HG03565 (cell line): ENCODE measurements around the gene TFPI.

Experiments used
- ATAC-seq: cut with Tn5 transposase; IDR thresholded peaks from one replicate; pipeline ENCODE4 v1.9.1; 2021; ENCODE audit warnings: mild to moderate bottlenecking, moderate library complexity; ENCODE audit not compliant: unreplicated experiment

The TFPI gene

DNA sequence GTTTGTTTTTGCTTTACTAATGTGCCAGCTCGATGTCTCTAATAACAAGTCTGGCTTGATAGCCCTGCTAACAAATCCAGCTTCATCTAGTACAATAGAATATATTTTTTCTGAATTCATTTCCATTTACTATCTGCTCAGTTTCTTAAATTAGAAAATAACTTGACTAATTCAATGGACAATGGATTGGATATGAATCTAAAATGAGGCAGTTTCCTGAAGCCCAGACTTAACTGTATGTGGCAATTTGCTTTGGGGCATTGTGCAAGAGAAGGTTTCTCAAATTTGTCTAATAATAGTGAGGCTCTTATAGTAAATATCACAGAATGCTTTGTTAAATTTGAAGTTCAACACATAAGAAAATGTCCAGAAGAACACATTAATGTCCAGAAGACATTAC is 132.0 kb downstream of the TFPI start:
- no peak for ATAC-seq

DNA sequence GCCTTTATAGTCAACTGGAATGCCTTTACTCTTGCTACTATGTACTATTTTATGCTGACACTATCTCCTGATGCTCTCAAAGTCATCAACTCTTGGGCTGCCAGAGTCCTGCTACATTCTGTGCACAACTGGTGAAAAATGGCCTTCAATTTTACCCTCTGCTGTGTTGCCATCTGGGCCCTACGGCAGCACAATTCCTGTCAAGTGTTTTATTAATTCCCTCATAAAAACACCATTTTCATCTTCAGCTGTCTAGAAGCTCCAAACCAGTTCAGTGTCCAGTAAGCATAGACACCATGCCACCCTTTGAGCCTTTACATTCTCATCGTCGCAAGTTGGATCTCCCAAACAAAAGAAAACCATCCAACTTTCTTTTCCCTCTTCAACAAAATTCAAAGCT is 132.7 kb downstream of the TFPI start:
- no peak for ATAC-seq

DNA sequence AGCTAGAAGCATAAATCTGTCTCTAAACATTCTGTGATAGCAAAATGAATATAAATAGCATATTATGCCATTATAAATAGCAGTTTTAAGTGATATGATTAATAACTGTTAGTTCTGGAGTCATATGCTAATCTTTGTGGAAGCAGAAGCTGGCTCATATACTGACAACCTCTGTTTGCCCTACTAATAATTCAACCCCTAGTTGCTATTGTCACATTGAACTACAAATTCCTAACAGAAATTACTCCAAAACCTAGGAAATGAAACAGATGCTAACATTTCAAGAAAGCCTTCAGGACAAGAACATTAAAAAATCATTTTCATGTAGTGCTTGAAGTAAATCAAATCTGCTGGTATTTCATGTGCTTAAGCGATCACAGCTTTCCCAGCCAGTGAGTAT is 134.4 kb downstream of the TFPI start:
- ATAC-seq: no peak

- ATAC-seq: no peak
Observed at GRCh38 chr2:187415449-187415848, 138.8 kb downstream of the TFPI start.
